Urinary bladder (tissue), 4 donors: Measurements from ENCODE around the gene CFAP161. TPM values are rescaled to one million over a fixed set of nuclear protein-coding genes. Genes with fewer than 3 reads are reported as not detected.

Experiments
- DNase-seq: peaks from one replicate; pipeline ENCODE4 v3.0.0-alpha.2; 2015; ENCODE audit errors: extremely low spot score
- H3K27ac ChIP-seq: one replicate; pipeline ENCODE4 v1.5.1; 2013; ENCODE audit warnings: low read depth, mild to moderate bottlenecking, moderate library complexity
- H3K36me3 ChIP-seq: one replicate; pipeline ENCODE4 v1.6.1; 2013; ENCODE audit warnings: mild to moderate bottlenecking, moderate library complexity; ENCODE audit not compliant: insufficient read depth
- H3K4me1 ChIP-seq: one replicate; pipeline ENCODE4 v1.6.1; 2013; ENCODE audit warnings: mild to moderate bottlenecking, moderate library complexity; ENCODE audit not compliant: insufficient read depth
- H3K4me3 ChIP-seq: one replicate; pipeline ENCODE4 v1.5.1; 2013; ENCODE audit warnings: low read depth, low read length
- WGBS: extraction: QIAGEN DNeasy Blood & Tissue Kit; methylation state at CpG from one replicate; pipeline ENCODE4 v1.1.7; 2013; 5-methylcytosine and 5-hydroxymethylcytosine counted together
- polyA plus RNA-seq: library from polyadenylated mRNA; stranded (reverse); fragments of 200-250 nt; gene quantifications from one replicate; pipeline ENCODE4 v1.2.3, GENCODE V29; 2013
- total RNA-seq: library from RNA; depleted of rRNA; stranded (reverse); fragments of >200 nt; gene quantifications from one replicate; pipeline ENCODE4 v1.2.3, GENCODE V29; 2014
- donor health status: healthy with polysubstance abuse.
- donor health status: healthy.

CFAP161 gene
- total and polyA plus RNA-seq, 2 donors, result 0.90 TPM; not detected in 1

- no peak for DNase-seq
- 60% methylated on average over 3 of the region's 3 CpGs for WGBS
- Histone ChIP-seq H3K36me3 (no peaks in the 10 kb centered on the region), H3K27ac (peak overlapping the region; percentile 33), H3K4me1 (no peaks in the 10 kb centered on the region), H3K4me3 (no peak overlapping the region)
These were observed 56.9 kb downstream of the CFAP161 start for GRCh38 chr15:81190922-81191507.

- no peaks in the 10 kb centered on the region for H3K36me3 ChIP-seq
- no peak for DNase-seq
- no peak overlapping the region for H3K4me3 ChIP-seq
- no peaks in the 10 kb centered on the region for H3K4me1 ChIP-seq
- WGBS, result 90% methylated on average over 3 of the region's 3 CpGs
- H3K27ac ChIP-seq, result peak overlapping the region; percentile 33
These were observed 57.6 kb downstream of the CFAP161 start for GRCh38 chr15:81191701-81192100.

DNA sequence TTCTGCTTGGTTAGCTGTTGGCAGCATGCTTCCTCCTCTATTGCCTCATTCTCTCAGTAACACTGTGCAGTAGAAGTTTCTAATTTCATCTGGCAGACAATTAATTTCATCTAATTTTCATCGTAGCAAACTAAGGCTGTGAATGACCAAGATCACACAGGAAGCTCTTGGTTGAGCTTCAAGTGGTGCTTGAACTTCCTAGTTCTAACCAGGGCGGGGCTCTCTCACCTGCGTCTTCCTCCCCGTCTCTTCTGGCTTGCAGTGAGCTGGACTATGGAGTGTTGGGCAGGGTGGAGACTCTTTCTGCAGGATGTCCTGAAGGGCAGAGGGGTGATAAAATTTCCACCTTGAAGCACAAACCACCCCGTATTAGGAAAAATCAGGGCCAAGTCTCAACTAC, 60.7 kb downstream of the CFAP161 start:
- Histone ChIP-seq H3K4me1 (no peaks in the 10 kb centered on the region), H3K4me3 (no peak overlapping the region), H3K36me3 (no peaks in the 10 kb centered on the region), H3K27ac (no peak overlapping the region)
- no peak for DNase-seq
- WGBS, result 81% methylated on average over 5 of the region's 5 CpGs

GRCh38 chr15:81195339-81195864, 61.3 kb downstream of the CFAP161 start:
- no peak for DNase-seq
- Histone ChIP-seq H3K36me3 (no peaks in the 10 kb centered on the region), H3K4me3 (no peak overlapping the region), H3K27ac (no peak overlapping the region), H3K4me1 (no peaks in the 10 kb centered on the region)
- 74% methylated on average over 8 of the region's 8 CpGs for WGBS

DNA sequence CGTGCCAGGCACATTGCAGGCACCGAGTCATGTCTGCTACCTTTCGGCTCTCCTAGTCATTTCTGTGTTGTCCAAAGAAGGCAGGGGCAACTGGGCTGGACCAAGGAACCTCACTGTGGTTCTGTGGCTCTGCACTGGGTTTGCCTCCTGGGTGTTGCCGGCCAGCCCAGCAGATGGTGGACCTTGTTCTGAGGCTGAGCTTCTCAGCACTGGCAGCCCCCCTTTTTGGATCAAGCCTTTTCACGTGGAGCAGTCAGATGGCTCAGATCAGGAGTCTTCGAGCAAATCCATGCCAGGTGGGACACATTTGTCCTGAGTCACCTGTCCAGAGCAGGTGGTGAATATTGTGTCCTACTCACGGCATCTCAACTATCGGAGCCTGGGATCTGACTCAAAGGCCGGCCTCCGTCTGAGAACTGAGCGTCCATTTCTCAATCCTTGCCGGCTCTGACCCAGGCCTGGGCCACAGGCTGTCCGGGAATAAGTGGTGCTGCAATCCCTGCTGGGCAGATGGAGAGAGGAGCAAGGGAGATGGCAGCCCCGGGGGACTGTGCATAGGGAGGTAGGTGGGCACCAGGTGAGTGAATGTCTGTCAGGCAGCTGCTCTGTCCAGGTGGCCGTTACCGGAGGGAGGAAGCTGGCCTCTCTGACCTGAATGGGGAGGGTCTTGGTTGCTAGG, 62.6 kb downstream of the CFAP161 start, which contains the start of gene IL16:
TSS of gene IL16 (plus strand) at position 304 of the 679 bp plus-strand sequence. CDS start 28,521 bp downstream, outside the sequence.
- Histone ChIP-seq H3K27ac (no peak within 1 kb of the TSS), H3K4me3 (no peak within 1 kb of the TSS), H3K36me3 (no peaks in the 10 kb centered on the region), H3K4me1 (no peaks in the 10 kb centered on the region)
- DNase-seq, result no peak
- 86% methylated on average over 16 of the region's 16 CpGs for WGBS

DNA sequence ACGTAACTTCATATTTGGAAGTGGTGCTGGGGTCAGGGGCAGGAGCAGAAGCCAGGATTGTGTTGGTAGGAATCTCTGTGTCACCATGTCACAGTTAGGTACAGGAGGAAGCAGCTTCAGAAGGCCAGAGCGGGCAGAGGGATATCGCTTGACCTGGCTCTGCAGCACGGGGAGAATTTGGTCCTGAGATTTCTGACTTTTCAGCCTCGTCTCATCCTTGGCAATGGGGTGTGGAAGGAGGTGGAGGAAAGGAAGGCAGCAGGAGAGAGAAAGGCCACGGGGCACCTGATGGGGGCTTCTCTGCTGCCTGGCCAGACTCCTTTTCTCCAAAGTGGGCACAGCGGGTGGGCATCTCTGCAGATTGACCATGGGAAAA, 63.2 kb downstream of the CFAP161 start:
- Histone ChIP-seq H3K36me3 (no peaks in the 10 kb centered on the region), H3K4me1 (no peaks in the 10 kb centered on the region), H3K4me3 (no peak overlapping the region), H3K27ac (no peak overlapping the region)
- 88% methylated on average over 7 of the region's 7 CpGs for WGBS
- no peak for DNase-seq

GRCh38 chr15:81197688-81198281, 63.7 kb downstream of the CFAP161 start:
- Histone ChIP-seq H3K27ac (no peak overlapping the region), H3K36me3 (no peaks in the 10 kb centered on the region), H3K4me3 (no peak overlapping the region), H3K4me1 (no peaks in the 10 kb centered on the region)
- no peak for DNase-seq
- 70% methylated on average over 7 of the region's 7 CpGs for WGBS

Other genes with a start within 250 kb of the CFAP161 start
- gene MESD, start 144.5 kb upstream of the CFAP161 start, total RNA-seq, result 24.8 TPM
- gene MESD, start 144.5 kb upstream of the CFAP161 start, polyA plus RNA-seq, result 17.7 TPM
- 3.8 TPM for gene TLNRD1, start 133.3 kb upstream of the CFAP161 start, total RNA-seq
- gene TLNRD1, start 133.3 kb upstream of the CFAP161 start, polyA plus RNA-seq, result 14.0 TPM
- gene IL16, start 62.6 kb downstream of the CFAP161 start, total RNA-seq, result 10.6 TPM
- gene IL16, start 62.6 kb downstream of the CFAP161 start, polyA plus RNA-seq, result 20.7 TPM
- gene STARD5, start 189.9 kb downstream of the CFAP161 start, total RNA-seq, result 25.5 TPM
- 15.9 TPM for gene STARD5, start 189.9 kb downstream of the CFAP161 start, polyA plus RNA-seq
- gene TMC3, start 239.9 kb downstream of the CFAP161 start, total RNA-seq, result 0.95 TPM
- 0.62 TPM for gene TMC3, start 239.9 kb downstream of the CFAP161 start, polyA plus RNA-seq